Upper lobe of left lung (tissue), 6 donors: ENCODE data around the gene USP24. TPM values are rescaled to one million over a fixed set of nuclear protein-coding genes. Genes with fewer than 3 reads are reported as not detected.

ENCODE experiments used
- ATAC-seq, 2 donors: fragments of 200-7000 bp; cut with Tn5 transposase; one replicate each; pipeline ENCODE4 v1.9.1; 2022; ENCODE audit warnings: mild to moderate bottlenecking in 2 of 2, moderate library complexity in 2 of 2; ENCODE audit not compliant: low FRiP score in 2 of 2
- DNase-seq, 2 donors: peaks; one replicate each; pipeline ENCODE4 v3.0.0-alpha.2; 2019 to 2020
- H3K27ac ChIP-seq, 4 donors: fragments of 200-600 bp; sonication (generic); one replicate each; pipeline ENCODE4 v1.5.1; 2016 to 2019
- H3K27me3 ChIP-seq, 4 donors: fragments of 200-600 bp; sonication (generic); one replicate each; pipeline ENCODE4 v1.5.1; 2017 to 2019
- H3K36me3 ChIP-seq, 4 donors: fragments of 200-600 bp; sonication (generic); one replicate each; pipeline ENCODE4 v1.5.1; 2016 to 2019
- H3K4me1 ChIP-seq, 4 donors: fragments of 200-600 bp; sonication (generic); one replicate each; pipeline ENCODE4 v1.5.1; 2018 to 2019
- H3K4me3 ChIP-seq, 4 donors: fragments of 200-600 bp; sonication (generic); one replicate each; pipeline ENCODE4 v1.5.1; 2017 to 2019; ENCODE audit warnings: mild to moderate bottlenecking in 2 of 4, moderate library complexity in 1 of 4
- H3K9me3 ChIP-seq, 4 donors: fragments of 200-600 bp; sonication (generic); one replicate each; pipeline ENCODE4 v1.5.1; 2018 to 2019
- EP300 ChIP-seq, 4 donors: sonication (generic); formaldehyde crosslinking; IDR thresholded peaks; one replicate each; pipeline ENCODE4 v1.5.1; 2017; ENCODE audit warnings: antibody characterized with exemption in 4 of 4, control low read depth in 2 of 4
- POLR2A ChIP-seq, 4 donors: fragments of 450-650 bp; IDR thresholded peaks; one replicate each; pipeline ENCODE4 v1.5.1; 2016 to 2017; ENCODE audit warnings: antibody characterized with exemption in 4 of 4, mild to moderate bottlenecking in 2 of 4
- POLR2AphosphoS5 ChIP-seq, 2 donors: sonication (generic); formaldehyde crosslinking; IDR thresholded peaks; one replicate each; pipeline ENCODE4 v1.5.1; 2017; ENCODE audit warnings: antibody characterized with exemption in 2 of 2
- WGBS, 2 donors: methylation state at CpG; one replicate each; pipeline ENCODE4 v1.1.5; 2017 to 2018; 5-methylcytosine and 5-hydroxymethylcytosine counted together
- total RNA-seq, 6 donors: library from RNA; depleted of rRNA in 4 of 6; stranded (reverse); fragments of >200 nt in 4 of 6; gene quantifications; one replicate each; pipeline versions ENCODE4 v1.1.0 to v1.2.1, GENCODE V29; 2016 to 2021
- TF ChIP-seq, protein P1 (sequence below), 6 experiments: fragments of 450-650 bp in 4 of 6; fragments of 200-600 bp in 2 of 6; sonication (generic) in 2 of 6; IDR thresholded peaks; one replicate each; pipeline ENCODE4 v1.5.1; 2016 to 2019; ENCODE audit warnings: antibody characterized with exemption in 6 of 6
- donor health status: DM: no; HTN: no; CAD: no; lungs with moderate emphysema.
- donor health status: DM: no; HTN: yes; CAD: no; lungs with severe emphysema.

The USP24 gene
- total RNA-seq, 6 donors from 2014 or later = 31.9 to 57.6 (median 41.9) TPM

GRCh38 chr1:55087439-55087838, 127.7 kb downstream of the USP24 start:
- TF ChIP-seq POLR2AphosphoS5 (IDR thresholded peaks at IDR 0.05) (no peak), EP300 (IDR thresholded peaks at IDR 0.05) (no peak), POLR2A (IDR thresholded peaks at IDR 0.05) (no peak)
- TF ChIP-seq, protein P1, sequence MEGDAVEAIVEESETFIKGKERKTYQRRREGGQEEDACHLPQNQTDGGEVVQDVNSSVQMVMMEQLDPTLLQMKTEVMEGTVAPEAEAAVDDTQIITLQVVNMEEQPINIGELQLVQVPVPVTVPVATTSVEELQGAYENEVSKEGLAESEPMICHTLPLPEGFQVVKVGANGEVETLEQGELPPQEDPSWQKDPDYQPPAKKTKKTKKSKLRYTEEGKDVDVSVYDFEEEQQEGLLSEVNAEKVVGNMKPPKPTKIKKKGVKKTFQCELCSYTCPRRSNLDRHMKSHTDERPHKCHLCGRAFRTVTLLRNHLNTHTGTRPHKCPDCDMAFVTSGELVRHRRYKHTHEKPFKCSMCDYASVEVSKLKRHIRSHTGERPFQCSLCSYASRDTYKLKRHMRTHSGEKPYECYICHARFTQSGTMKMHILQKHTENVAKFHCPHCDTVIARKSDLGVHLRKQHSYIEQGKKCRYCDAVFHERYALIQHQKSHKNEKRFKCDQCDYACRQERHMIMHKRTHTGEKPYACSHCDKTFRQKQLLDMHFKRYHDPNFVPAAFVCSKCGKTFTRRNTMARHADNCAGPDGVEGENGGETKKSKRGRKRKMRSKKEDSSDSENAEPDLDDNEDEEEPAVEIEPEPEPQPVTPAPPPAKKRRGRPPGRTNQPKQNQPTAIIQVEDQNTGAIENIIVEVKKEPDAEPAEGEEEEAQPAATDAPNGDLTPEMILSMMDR (IDR thresholded peaks at IDR 0.05) = no peak
- WGBS, 2 donors = 83 to 87% methylated on average over 3 of the region's 3 CpGs
- H3K4me1 ChIP-seq = no peaks in the 10 kb centered on the region
- ATAC-seq = no peak
- H3K27me3 ChIP-seq = no peaks in the 10 kb centered on the region
- H3K36me3 ChIP-seq = peaks cover 37 to 99% (median 73%) of the 10 kb centered on the region in 4 donors
- no peak overlapping the region for H3K4me3 ChIP-seq
- no peak for DNase-seq
- H3K27ac ChIP-seq = no peak overlapping the region
- H3K9me3 ChIP-seq = no peaks in the 10 kb centered on the region

DNA sequence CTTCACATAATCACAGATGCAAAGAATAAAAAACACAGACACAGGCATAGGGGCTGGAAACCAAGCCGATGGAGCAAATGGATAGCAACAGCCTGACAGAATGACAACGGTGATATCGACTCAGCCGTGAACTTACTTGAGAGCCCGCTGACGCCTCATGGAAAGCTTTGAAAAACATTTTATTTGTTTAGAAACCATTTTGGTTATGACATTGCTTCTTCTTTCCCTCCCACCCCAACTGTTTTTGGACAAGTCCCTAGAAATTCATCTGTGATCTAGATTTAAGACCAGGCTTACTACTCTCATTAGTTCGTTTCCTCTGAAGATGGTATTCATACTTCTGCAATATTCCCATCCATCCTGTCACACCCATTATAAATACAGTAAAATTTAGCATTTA, 130.9 kb downstream of the USP24 start:
- Histone ChIP-seq H3K27me3 (no peaks in the 10 kb centered on the region), H3K9me3 (no peaks in the 10 kb centered on the region), H3K4me3 (no peak overlapping the region), H3K4me1 (no peaks in the 10 kb centered on the region), H3K36me3 (peaks cover 56 to 99% (median 78%) of the 10 kb centered on the region in 4 donors), H3K27ac (no peak overlapping the region)
- DNase-seq = no peak
- no peak for ATAC-seq
- TF ChIP-seq POLR2AphosphoS5 (IDR thresholded peaks at IDR 0.05) = no peak
- no peak for TF ChIP-seq POLR2A (IDR thresholded peaks at IDR 0.05)
- no peak for TF ChIP-seq EP300 (IDR thresholded peaks at IDR 0.05)
- TF ChIP-seq, protein P1 (IDR thresholded peaks at IDR 0.05) = no peak
- 82 to 87% methylated on average over 7 of the region's 7 CpGs for WGBS, 2 donors

DNA sequence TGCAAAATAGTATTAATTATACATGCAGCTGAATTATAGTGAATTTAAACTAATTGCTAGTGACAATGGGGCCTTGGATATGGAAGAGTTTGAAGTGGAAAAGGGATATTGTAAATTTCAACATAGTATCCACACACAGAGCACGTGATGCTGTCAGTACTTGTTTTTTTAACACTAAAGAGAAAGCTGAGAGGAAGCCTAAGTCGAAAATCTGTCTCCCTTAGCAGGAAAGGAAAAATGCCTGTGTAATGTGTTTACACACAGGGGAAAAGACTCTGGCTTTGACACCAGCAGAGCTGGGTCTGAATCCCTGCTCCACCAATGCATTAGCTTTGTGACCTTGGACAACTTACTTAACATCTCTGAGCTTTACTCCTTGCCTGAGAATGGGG, 133.3 kb downstream of the USP24 start:
- Histone ChIP-seq H3K4me1 (no peaks in the 10 kb centered on the region), H3K36me3 (peaks cover 58 to 100% (median 78%) of the 10 kb centered on the region in 4 donors), H3K27ac (no peak overlapping the region), H3K9me3 (no peaks in the 10 kb centered on the region), H3K4me3 (no peak overlapping the region), H3K27me3 (no peaks in the 10 kb centered on the region)
- ATAC-seq (no peak), DNase-seq (no peak)
- TF ChIP-seq POLR2A (IDR thresholded peaks at IDR 0.05) (no peak), POLR2AphosphoS5 (IDR thresholded peaks at IDR 0.05) (no peak), EP300 (IDR thresholded peaks at IDR 0.05) (no peak)
- TF ChIP-seq, protein P1 (IDR thresholded peaks at IDR 0.05) = no peak
- 68 to 69% methylated on average over 2 of the region's 2 CpGs for WGBS, 2 donors

DNA sequence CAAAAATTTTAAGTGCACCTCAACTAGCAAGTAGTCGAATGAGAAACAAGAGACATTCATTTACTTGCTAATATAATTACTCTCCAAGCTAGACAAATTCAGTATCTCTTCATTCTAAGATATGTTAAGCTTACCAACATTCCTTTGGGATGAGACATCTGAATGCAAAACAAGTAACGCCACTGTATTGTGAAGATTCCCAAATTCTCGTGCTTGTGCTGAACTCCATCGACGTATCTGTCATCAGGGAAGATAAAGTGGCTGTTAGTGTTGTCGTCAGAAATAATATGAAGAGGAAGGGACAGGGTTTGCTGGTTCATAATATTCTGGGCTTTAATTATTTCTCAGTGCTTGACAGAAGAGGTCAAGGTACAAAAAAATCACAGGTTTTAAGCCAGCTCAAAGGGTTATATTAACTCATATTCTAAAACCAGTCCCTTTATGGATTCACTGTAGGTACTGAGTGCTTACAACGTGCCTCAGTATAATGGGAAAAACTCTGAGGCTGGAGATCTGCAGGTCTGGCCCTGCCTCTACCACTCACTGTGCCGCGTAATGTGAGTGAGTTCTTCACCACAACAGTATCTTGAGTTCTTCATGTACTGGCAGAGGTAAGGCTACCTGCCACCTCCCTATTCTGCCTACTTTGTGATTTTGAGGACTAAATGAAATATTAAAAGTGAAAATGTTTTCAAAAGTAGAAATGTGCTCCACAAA, 133.8 kb downstream of the USP24 start:
- Histone ChIP-seq H3K36me3 (peaks cover 63 to 100% (median 79%) of the 10 kb centered on the region in 4 donors), H3K27me3 (no peaks in the 10 kb centered on the region), H3K4me3 (no peak overlapping the region), H3K4me1 (no peaks in the 10 kb centered on the region), H3K27ac (no peak overlapping the region), H3K9me3 (no peaks in the 10 kb centered on the region)
- ATAC-seq (no peak), DNase-seq (no peak)
- WGBS, 2 donors = 90 to 93% methylated on average over 9 of the region's 9 CpGs
- no peak for TF ChIP-seq POLR2A (IDR thresholded peaks at IDR 0.05)
- no peak for TF ChIP-seq POLR2AphosphoS5 (IDR thresholded peaks at IDR 0.05)
- TF ChIP-seq EP300 (IDR thresholded peaks at IDR 0.05) = no peak
- TF ChIP-seq, protein P1 (IDR thresholded peaks at IDR 0.05) = no peak

- no peak for DNase-seq
- Histone ChIP-seq H3K4me3 (no peak overlapping the region), H3K4me1 (no peaks in the 10 kb centered on the region), H3K27ac (no peak overlapping the region), H3K27me3 (no peaks in the 10 kb centered on the region), H3K9me3 (no peaks in the 10 kb centered on the region), H3K36me3 (peaks cover 59 to 100% (median 76%) of the 10 kb centered on the region in 4 donors)
- TF ChIP-seq EP300 (IDR thresholded peaks at IDR 0.05) = no peak
- TF ChIP-seq, protein P1 (IDR thresholded peaks at IDR 0.05) = no peak
- TF ChIP-seq POLR2AphosphoS5 (IDR thresholded peaks at IDR 0.05) = no peak
- no peak for TF ChIP-seq POLR2A (IDR thresholded peaks at IDR 0.05)
- ATAC-seq = no peak
- 98 to 99% methylated on average over 7 of the region's 7 CpGs for WGBS, 2 donors
Measured at GRCh38 chr1:55079651-55080050, 135.5 kb downstream of the USP24 start.
